Measurements from ENCODE around the gene MEGF8.

The MEGF8 gene

GRCh38 chr19:42287017-42287826 lies 38.2 kb upstream of the MEGF8 start:
- no peak for DNase-seq (ENCODE audit: low spot score)

- DNase-seq (ENCODE audit: low spot score) = no peak
Observed at GRCh38 chr19:42287827-42288107, 37.7 kb upstream of the MEGF8 start.

DNA sequence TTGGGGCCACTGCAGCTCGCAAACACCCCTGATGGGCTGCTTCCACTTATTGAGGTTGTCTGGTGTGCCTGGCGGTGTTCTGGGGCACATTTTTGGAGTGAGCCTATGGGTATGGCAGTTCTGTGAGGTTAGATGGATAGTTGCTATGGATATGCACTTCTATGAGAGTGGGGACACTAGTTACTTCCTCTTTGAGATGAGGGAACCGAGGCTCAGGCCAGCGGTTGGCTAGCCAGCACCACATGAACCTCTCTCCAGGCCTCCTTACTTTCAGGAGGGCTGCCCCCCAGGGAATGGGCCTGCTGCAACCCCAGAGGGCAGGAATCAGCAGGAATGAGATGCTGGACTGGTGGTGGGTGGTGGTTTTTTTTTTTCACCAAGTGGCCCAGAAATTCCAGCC lies 37.0 kb upstream of the MEGF8 start:
- DNase-seq (ENCODE audit: low spot score) = no peak

DNA sequence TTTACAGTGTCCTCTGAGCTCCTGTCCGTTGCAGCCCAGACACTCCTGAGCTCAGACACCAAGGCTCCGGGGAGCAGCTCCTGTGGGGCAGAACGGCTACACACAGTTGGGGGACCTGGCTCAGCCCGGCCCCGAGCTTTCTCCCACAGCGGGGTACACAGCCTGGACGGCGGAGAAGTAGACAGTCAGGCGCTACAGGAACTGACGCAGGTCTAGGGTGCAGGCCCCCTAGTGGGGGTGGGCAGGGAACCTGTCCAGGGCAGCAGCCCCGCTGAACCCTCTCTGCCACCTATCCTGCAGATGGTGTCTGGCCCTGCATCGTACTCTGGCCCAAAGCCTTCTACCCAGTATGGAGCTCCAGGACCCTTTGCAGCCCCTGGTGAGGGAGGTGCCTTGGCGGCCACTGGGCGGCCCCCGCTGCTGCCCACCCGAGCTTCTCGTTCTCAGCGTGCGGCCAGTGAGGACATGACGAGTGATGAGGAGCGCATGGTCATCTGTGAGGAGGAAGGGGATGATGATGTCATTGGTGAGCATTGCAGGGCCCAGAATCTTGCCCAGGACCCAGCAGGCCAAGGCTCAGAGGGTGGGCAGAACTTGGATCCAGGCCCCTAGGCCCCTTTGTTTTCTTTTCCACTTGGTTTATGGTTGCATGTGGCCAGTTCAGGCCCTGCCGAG lies 36.4 kb upstream of the MEGF8 start:
- no peak for DNase-seq (ENCODE audit: low spot score)

DNA sequence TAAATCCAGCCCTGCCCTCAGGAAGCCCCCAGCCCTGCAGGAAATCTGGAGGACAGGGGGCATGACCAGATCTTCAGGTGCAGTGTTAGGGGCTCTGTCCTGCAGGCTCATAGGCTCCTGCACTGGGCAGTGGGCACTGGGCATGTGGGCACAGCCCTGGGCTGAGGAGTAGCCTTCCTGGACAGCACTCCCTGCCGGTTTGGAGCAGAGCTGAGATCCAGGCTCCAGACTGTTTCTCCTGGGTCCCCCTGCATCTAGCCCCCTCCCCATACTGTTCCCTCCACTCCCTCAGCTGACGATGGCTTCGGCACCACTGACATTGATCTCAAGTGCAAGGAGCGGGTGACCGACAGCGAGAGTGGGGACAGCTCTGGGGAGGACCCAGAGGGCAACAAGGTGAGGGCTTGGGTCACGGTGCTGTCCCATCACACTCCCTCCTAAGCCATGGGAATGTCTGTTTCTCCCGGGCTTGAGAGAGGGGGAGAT lies 35.8 kb upstream of the MEGF8 start:
- DNase-seq (ENCODE audit: low spot score) = no peak

GRCh38 chr19:42290136-42290522 lies 35.3 kb upstream of the MEGF8 start:
- no peak for DNase-seq (ENCODE audit: low spot score)

DNA sequence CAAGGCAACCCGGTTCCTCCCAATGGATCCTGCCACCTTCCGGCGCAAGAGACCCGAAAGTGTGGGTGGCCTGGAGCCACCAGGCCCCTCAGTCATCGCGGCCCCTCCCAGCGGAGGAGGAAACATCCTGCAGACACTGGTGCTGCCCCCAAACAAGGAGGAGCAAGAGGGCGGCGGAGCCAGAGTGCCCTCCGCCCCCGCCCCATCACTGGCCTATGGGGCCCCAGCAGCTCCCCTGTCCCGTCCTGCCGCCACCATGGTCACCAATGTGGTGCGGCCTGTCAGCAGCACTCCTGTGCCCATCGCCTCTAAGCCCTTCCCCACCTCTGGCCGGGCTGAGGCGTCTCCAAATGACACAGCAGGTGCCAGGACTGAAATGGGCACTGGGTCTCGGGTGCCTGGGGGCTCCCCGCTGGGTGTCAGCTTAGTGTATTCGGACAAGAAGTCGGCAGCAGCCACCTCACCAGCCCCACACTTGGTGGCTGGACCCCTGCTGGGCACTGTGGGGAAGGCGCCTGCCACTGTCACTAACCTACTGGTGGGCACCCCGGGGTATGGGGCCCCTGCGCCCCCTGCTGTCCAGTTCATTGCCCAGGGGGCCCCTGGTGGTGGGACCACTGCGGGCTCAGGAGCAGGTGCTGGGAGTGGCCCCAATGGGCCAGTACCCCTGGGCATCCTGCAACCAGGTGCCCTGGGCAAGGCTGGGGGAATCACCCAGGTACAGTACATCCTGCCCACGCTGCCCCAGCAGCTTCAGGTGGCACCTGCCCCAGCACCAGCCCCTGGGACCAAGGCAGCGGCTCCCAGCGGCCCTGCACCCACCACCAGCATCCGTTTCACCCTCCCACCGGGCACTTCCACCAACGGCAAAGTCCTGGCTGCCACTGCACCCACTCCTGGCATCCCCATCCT lies 34.7 kb upstream of the MEGF8 start:
- peak; percentile 38 for DNase-seq (ENCODE audit: low spot score)

GRCh38 chr19:42291435-42291810 lies 34.0 kb upstream of the MEGF8 start:
- DNase-seq (ENCODE audit: low spot score) = no peak

DNA sequence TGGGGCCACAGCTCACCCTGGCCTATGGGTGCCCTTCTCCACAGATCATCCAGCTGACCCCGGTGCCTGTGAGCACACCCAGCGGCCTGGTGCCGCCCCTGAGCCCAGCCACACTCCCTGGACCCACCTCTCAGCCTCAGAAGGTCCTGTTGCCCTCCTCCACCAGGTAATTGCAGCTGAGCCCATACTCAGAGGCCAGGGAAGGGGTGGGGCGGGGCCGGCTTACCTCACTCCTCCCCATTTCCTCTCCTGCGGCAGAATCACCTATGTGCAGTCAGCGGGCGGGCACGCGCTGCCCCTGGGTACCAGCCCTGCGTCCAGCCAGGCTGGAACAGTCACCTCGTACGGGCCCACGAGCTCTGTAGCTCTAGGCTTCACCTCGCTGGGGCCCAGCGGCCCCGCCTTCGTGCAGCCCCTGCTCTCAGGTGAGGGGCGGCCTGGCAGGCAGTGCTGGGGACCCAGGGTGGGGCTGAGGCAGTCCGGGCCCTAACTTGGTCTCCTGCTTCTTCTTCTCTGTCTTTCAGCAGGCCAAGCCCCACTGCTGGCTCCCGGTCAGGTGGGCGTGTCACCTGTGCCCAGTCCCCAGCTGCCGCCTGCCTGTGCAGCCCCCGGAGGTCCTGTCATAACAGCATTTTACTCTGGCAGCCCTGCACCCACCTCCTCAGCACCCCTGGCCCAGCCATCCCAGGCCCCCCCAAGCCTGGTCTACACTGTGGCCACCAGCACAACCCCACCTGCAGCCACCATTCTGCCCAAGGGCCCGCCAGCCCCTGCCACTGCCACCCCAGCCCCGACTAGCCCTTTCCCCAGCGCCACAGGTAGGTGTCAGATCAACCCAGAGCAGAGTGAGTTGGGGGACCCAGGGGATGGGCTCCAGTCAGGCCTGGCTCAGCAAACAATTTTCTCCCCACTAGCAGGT lies 33.1 kb upstream of the MEGF8 start:
- no peak for DNase-seq (ENCODE audit: low spot score)

DNA sequence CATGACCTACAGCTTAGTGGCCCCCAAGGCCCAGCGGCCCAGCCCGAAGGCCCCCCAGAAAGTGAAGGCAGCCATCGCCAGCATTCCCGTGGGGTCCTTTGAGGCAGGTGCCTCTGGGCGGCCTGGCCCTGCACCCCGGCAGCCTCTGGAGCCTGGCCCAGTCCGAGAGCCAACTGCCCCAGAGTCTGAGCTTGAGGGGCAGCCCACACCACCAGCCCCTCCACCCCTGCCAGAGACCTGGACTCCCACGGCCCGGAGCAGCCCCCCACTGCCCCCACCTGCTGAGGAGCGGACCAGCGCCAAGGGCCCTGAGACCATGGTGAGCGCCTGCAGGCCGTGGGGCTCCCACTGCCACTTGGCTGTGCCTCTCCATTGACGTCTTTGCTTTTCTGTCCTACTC lies 32.5 kb upstream of the MEGF8 start:
- DNase-seq (ENCODE audit: low spot score) = no peak

GRCh38 chr19:42293540-42293939 lies 31.9 kb upstream of the MEGF8 start:
- DNase-seq (ENCODE audit: low spot score) = no peak

DNA sequence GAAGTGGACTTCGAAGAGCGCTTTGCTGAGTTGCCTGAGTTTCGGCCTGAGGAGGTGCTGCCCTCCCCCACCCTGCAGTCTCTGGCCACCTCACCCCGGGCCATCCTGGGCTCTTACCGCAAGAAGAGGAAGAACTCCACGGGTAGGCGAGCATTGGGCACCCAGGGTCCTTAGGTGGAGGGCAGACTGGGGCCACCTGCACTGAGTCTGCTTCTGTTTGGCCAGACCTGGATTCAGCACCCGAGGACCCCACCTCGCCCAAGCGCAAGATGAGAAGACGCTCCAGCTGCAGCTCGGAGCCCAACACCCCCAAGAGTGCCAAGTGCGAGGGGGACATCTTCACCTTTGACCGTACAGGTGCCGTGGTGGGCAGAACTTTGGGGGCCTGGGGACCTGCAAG lies 31.5 kb upstream of the MEGF8 start:
- no peak for DNase-seq (ENCODE audit: low spot score)

- DNase-seq (ENCODE audit: low spot score) = no peak
Observed at GRCh38 chr19:42294471-42295137, 30.8 kb upstream of the MEGF8 start.

DNA sequence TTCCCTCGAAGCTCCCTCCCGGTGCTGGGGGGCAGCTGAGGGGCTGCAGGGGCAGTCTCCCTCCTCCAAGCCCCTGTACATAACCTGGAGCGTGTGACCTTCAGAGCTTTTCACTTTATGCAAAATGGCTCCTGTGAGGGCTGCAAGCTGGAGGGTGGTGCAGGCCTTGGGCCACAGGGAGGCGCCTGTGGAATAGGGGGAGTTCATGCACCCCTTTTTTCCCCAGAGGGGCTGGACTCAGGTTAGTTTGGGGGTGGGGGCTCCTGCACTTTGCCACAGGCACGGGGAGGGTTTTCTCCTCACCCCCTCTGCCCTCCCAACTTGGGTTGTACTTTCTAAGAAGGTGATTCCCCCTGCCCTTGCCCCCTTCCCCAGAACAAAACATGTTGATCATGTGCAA lies 30.1 kb upstream of the MEGF8 start:
- no peak for DNase-seq (ENCODE audit: low spot score)

DNA sequence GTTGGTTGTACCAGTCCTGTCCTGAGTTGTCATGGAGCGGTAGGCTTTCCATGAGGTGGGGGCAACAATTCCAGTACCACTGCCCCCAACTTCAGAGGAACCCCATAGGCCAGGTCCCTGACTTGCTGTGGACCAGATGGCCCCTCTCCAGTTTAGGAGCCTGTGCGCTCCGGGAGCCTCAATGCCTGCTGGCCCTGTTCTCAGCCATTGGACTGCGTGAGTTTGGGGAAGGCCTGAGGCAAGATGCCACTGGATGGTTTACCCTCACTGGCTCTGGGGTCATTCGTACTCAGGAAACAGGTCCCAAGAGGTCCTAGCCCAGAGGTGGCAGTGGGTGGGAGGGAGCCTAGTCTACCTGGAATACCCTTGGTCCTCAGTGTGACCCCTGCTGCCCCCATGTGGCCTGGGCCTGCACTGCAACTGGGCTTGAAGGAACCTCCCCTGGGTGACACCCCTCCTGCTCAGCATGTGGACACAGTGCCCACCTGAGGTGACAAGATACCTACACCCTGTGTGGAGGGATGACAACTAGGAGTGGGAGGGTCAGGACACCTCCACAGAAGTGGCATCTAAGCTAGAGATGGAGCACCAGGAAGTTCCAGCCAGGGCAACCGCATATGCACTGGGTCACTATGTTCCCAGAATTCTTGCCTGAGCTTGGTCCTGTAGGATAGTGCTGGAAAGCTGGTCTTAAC lies 29.5 kb upstream of the MEGF8 start:
- DNase-seq (ENCODE audit: low spot score) = peak; percentile 82

GRCh38 chr19:42297039-42297438 lies 28.4 kb upstream of the MEGF8 start:
- DNase-seq (ENCODE audit: low spot score) = no peak

GRCh38 chr19:42301646-42302203 lies 23.7 kb upstream of the MEGF8 start, which contains the start of gene PRR19:
PRR19 (plus strand) TSS chr19:42302132; CDS start chr19:42309585, 7,453 bp downstream.
- DNase-seq (ENCODE audit: low spot score) = no peak

DNA sequence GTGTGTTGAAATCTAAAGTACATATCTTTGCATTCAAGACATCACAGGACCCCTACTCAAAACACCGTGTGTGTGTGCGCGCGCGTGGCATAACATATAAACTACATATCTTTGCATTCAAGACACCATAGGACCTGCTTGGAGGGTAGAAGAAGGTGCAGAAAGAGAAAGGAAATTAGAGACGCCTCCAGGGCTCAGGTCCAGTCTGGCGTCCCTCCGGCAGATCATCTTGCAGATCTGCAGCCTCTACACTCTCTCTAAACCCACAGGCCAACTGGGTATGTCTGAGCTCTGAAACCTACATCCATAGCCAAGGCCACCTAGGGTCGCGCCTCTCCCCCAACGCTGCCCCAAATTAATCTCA lies 22.4 kb upstream of the MEGF8 start:
- DNase-seq (ENCODE audit: low spot score) = no peak

GRCh38 chr19:42303876-42304275 lies 21.6 kb upstream of the MEGF8 start:
- no peak for DNase-seq (ENCODE audit: low spot score)

- DNase-seq (ENCODE audit: low spot score) = no peak
Observed at GRCh38 chr19:42306646-42307045, 18.8 kb upstream of the MEGF8 start.

Measured in GM03348 (cell line).